MM.1S (cell line): ENCODE data around the gene CDK17.

ENCODE experiments used
- EZH2 ChIP-seq: fragments of 300-600 bp; sonication (generic); optimal IDR thresholded peaks from 2 replicates; pipeline ENCODE3; 2017; ENCODE audit warnings: low read depth, mild to moderate bottlenecking, antibody characterized with exemption, low read length, mixed read lengths
- EZH2phosphoT487 ChIP-seq: fragments of 300-600 bp; sonication (generic); IDR thresholded peaks from 2 replicates; pipeline ENCODE4 v1.6.1; 2018; ENCODE audit warnings: antibody characterized with exemption, low read length
- TF ChIP-seq, protein P1 (sequence below): fragments of 300-600 bp; sonication (generic); IDR thresholded peaks from 2 replicates; pipeline ENCODE4 v1.5.1; 2016; ENCODE audit warnings: antibody characterized with exemption, low read length, mixed read lengths

DNA sequence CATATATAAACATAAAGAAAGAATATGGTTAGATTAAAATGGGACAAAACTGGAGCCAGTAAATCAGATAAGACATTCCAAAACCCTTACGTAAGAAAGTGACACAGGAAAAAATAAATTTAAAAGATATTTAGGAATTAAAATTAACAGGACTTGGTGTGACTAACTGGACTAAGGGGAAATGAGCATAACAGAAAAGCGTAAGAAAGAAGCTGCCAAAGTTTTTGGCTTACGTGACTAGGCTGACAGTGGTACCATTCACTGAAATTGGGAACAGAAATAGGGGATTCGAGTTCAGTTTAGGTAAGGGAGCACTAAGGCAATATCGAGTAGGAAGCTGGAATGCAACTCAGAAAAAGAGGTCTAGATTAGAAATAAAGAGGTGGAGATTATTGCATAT, 7.8 kb downstream of the CDK17 start:
- TF ChIP-seq, protein P1, sequence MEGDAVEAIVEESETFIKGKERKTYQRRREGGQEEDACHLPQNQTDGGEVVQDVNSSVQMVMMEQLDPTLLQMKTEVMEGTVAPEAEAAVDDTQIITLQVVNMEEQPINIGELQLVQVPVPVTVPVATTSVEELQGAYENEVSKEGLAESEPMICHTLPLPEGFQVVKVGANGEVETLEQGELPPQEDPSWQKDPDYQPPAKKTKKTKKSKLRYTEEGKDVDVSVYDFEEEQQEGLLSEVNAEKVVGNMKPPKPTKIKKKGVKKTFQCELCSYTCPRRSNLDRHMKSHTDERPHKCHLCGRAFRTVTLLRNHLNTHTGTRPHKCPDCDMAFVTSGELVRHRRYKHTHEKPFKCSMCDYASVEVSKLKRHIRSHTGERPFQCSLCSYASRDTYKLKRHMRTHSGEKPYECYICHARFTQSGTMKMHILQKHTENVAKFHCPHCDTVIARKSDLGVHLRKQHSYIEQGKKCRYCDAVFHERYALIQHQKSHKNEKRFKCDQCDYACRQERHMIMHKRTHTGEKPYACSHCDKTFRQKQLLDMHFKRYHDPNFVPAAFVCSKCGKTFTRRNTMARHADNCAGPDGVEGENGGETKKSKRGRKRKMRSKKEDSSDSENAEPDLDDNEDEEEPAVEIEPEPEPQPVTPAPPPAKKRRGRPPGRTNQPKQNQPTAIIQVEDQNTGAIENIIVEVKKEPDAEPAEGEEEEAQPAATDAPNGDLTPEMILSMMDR: no peak
- TF ChIP-seq EZH2: no peak
- no peak for TF ChIP-seq EZH2phosphoT487
